ENCODE data around the gene CACNA1S. TPM values are rescaled to one million over a fixed set of nuclear protein-coding genes. Genes with fewer than 3 reads are reported as not detected.
A peak's percentile ranks its signal among the peaks of the same experiment; 100 is the strongest.

CACNA1S gene
- polyA plus RNA-seq, 1 of the 3 experiments (the other 2 are of a cell fraction), result not detected

GRCh38 chr1:201054091-201054543 is 58.1 kb downstream of the CACNA1S start:
- no peak for DNase-seq
- H3K79me2 ChIP-seq (ENCODE audit: insufficient read depth), result no peaks in the 10 kb centered on the region
- H3K9me3 ChIP-seq, result no peaks in the 10 kb centered on the region
- no peak overlapping the region for H3K4me2 ChIP-seq
- peaks cover 29% of the 10 kb centered on the region; the same call in 1 of the 2 replicates for H3K27me3 ChIP-seq (ENCODE audit: insufficient read depth)
- CTCF ChIA-PET, result interaction anchor here (1.1 to 2.0 kb wide), 3 partner anchors 10 to 82 kb away, joined by 3 to 9 read pairs (median 5); no protein-coding TSS in a partner anchor
- WGBS (ENCODE audit: low lambda C conversion rate), result 67% methylated on average over 8 of the region's 10 CpGs
- TF ChIP-seq CTCF (IDR thresholded peaks at IDR 0.05) (no peak), RAD21 (IDR thresholded peaks at IDR 0.05; ENCODE audit: low read length) (no peak), RXRA (IDR thresholded peaks at IDR 0.05; ENCODE audit: borderline replicate concordance, low read depth) (no peak), ELF1 (IDR thresholded peaks at IDR 0.05) (no peak)
- H4K20me1 ChIP-seq (ENCODE audit: insufficient read depth), result no peaks in the 10 kb centered on the region
- no peaks in the 10 kb centered on the region for H3F3A ChIP-seq (replicated peaks; ENCODE audit: insufficient read depth)
- H3K27ac ChIP-seq (ENCODE audit: low read depth in 2 of 2, low read length in 1 of 2), result no peak overlapping the region
- no peaks in the 10 kb centered on the region for H3K9me2 ChIP-seq
- no peak overlapping the region for H2AFZ ChIP-seq (ENCODE audit: low read depth)
- POLR2A ChIA-PET, result interaction anchor here (0.6 kb wide), 1 partner anchor 115 kb away, joined by 5 read pairs; no protein-coding TSS in a partner anchor
- no peak overlapping the region for H3K4me3 ChIP-seq (ENCODE audit: low read depth in 2 of 2, low read length in 1 of 2)
- no peak overlapping the region for H3K9ac ChIP-seq
- H3K36me3 ChIP-seq (replicated peaks in 1 of 2; ENCODE audit: control insufficient read depth in 1 of 2, insufficient read depth in 2 of 2, low read length in 1 of 2), result no peaks in the 10 kb centered on the region
- H3K4me1 ChIP-seq (ENCODE audit: control insufficient read depth in 1 of 2, insufficient read depth in 2 of 2, low read depth in 1 of 2, low read length in 1 of 2), result peaks cover 0 to 12% of the 10 kb centered on the region in 2 experiments; a peak in 1 of 4 replicates

- no peaks in the 10 kb centered on the region for H3K9me3 ChIP-seq
- no peak overlapping the region for H3K27ac ChIP-seq (ENCODE audit: low read depth in 2 of 2, low read length in 1 of 2)
- peaks cover 0 to 12% of the 10 kb centered on the region in 2 experiments; a peak in 1 of 4 replicates for H3K4me1 ChIP-seq (ENCODE audit: control insufficient read depth in 1 of 2, insufficient read depth in 2 of 2, low read depth in 1 of 2, low read length in 1 of 2)
- no peaks in the 10 kb centered on the region for H3K9me2 ChIP-seq
- WGBS (ENCODE audit: low lambda C conversion rate), result 67% methylated on average over 20 of the region's 22 CpGs
- peak; percentile 39 for DNase-seq
- H2AFZ ChIP-seq (ENCODE audit: low read depth), result no peak overlapping the region
- TF ChIP-seq FOSL2 (IDR thresholded peaks at IDR 0.05; ENCODE audit: borderline replicate concordance, low read depth) (no peak), YY1 (IDR thresholded peaks at IDR 0.05; ENCODE audit: low read depth) (no peak), RFX5 (IDR thresholded peaks at IDR 0.05; ENCODE audit: low read length) (no peak), ZBTB33 (IDR thresholded peaks at IDR 0.05; ENCODE audit: borderline replicate concordance, low read depth) (no peak), GABPA (IDR thresholded peaks at IDR 0.05; ENCODE audit: low read depth) (no peak), RAD21 (IDR thresholded peaks at IDR 0.05; ENCODE audit: low read length) (no peak), MEF2A (IDR thresholded peaks at IDR 0.05; ENCODE audit: borderline replicate concordance, low read depth) (no peak)
- H3K9ac ChIP-seq, result no peak overlapping the region
- no peaks in the 10 kb centered on the region for H3F3A ChIP-seq (replicated peaks; ENCODE audit: insufficient read depth)
- no peak overlapping the region for H3K4me2 ChIP-seq
- CTCF ChIA-PET, result interaction anchor here (1.6 to 21.0 kb wide), 3 partner anchors 11 to 84 kb away, joined by 5 to 277 read pairs (median 8); no protein-coding TSS in a partner anchor
- H3K27me3 ChIP-seq (ENCODE audit: insufficient read depth), result peaks cover 35% of the 10 kb centered on the region
- POLR2A ChIA-PET, result no interaction called here
- H3K79me2 ChIP-seq (ENCODE audit: insufficient read depth), result no peaks in the 10 kb centered on the region
- no peaks in the 10 kb centered on the region for H3K36me3 ChIP-seq (replicated peaks in 1 of 2; ENCODE audit: control insufficient read depth in 1 of 2, insufficient read depth in 2 of 2, low read length in 1 of 2)
- H4K20me1 ChIP-seq (ENCODE audit: insufficient read depth), result no peaks in the 10 kb centered on the region
- H3K4me3 ChIP-seq (ENCODE audit: low read depth in 2 of 2, low read length in 1 of 2), result no peak overlapping the region
These were observed 58.9 kb downstream of the CACNA1S start for GRCh38 chr1:201053155-201053860.

Measured in SK-N-SH (cell line).